ENCODE data around the gene TSC22D1.

GRCh38 chr13:44406617-44407016 lies 169.5 kb downstream of the TSC22D1 start:
- TF ChIP-seq CTCF (IDR thresholded peaks at IDR 0.05) = no peak
- TF ChIP-seq EP300 (IDR thresholded peaks at IDR 0.05) = no peak
